Neural progenitor cell (in vitro differentiated cells): ENCODE data around the gene C10orf105. TPM values are rescaled to one million over a fixed set of nuclear protein-coding genes. Genes with fewer than 3 reads are reported as not detected.

Source experiments
- DNase-seq: peaks from one replicate; pipeline ENCODE4 v3.0.0-alpha.2; 2016; ENCODE audit warnings: low spot score
- H2AFZ ChIP-seq: fragments of 200-600 bp; sonication (generic); replicated peaks from 2 replicates; pipeline ENCODE4 v1.6.1; 2016; ENCODE audit warnings: antibody characterized with exemption
- H3F3A ChIP-seq: fragments of 200-600 bp; sonication (generic); 2 replicates; pipeline ENCODE4 v1.6.1; 2016; ENCODE audit warnings: antibody characterized with exemption, low read depth
- H3K27ac ChIP-seq: fragments of 200-600 bp; sonication (generic); 2 replicates; pipeline ENCODE4 v1.5.1; 2016; ENCODE audit warnings: mild to moderate bottlenecking
- H3K27me3 ChIP-seq: fragments of 200-600 bp; sonication (generic); 2 replicates; pipeline ENCODE4 v1.6.1; 2016; ENCODE audit warnings: mild to moderate bottlenecking, moderate library complexity
- H3K36me3 ChIP-seq: fragments of 200-600 bp; sonication (generic); 2 replicates; pipeline ENCODE4 v1.5.1; 2016
- H3K4me1 ChIP-seq: fragments of 200-600 bp; sonication (generic); 2 replicates; pipeline ENCODE4 v1.6.1; 2016; ENCODE audit warnings: mixed run types
- H3K4me2 ChIP-seq: fragments of 200-600 bp; sonication (generic); 2 replicates; pipeline ENCODE4 v1.6.1; 2016
- H3K4me3 ChIP-seq: fragments of 200-600 bp; sonication (generic); 2 replicates; pipeline ENCODE4 v1.5.1; 2016
- H3K79me2 ChIP-seq: fragments of 200-600 bp; sonication (generic); 2 replicates; pipeline ENCODE4 v1.6.1; 2016; ENCODE audit warnings: low read depth
- H3K9ac ChIP-seq: fragments of 200-600 bp; sonication (generic); 2 replicates; pipeline ENCODE4 v1.6.1; 2016
- H3K9me3 ChIP-seq: fragments of 200-600 bp; sonication (generic); 2 replicates; pipeline ENCODE4 v1.5.1; 2016; ENCODE audit warnings: low read depth
- H4K20me1 ChIP-seq: fragments of 200-600 bp; sonication (generic); 2 replicates; pipeline ENCODE4 v1.6.1; 2016; ENCODE audit warnings: low read depth
- H3K27ac Mint-ChIP-seq: 3 replicates; pipeline ENCODE4 v1.8.0; 2021; ENCODE audit warnings: mixed read lengths
- H3K27me3 Mint-ChIP-seq: 2 replicates; pipeline ENCODE4 v1.8.0; 2022; ENCODE audit warnings: low read depth, mild to moderate bottlenecking, inconsistent platforms, moderate library complexity, mixed read lengths; ENCODE audit not compliant: insufficient read depth
- H3K36me3 Mint-ChIP-seq: 3 replicates; pipeline ENCODE4 v1.8.0; 2021; ENCODE audit warnings: mixed read lengths
- H3K4me1 Mint-ChIP-seq: 3 replicates; pipeline ENCODE4 v1.8.0; 2021; ENCODE audit warnings: mixed read lengths
- H3K4me3 Mint-ChIP-seq: 3 replicates; pipeline ENCODE4 v1.8.0; 2021; ENCODE audit warnings: mild to moderate bottlenecking, moderate library complexity, mixed read lengths
- H3K9me3 Mint-ChIP-seq: 3 replicates; pipeline ENCODE4 v1.8.0; 2020; ENCODE audit warnings: mixed read lengths
- EZH2 ChIP-seq: fragments of 200-600 bp; sonication (generic); IDR thresholded peaks from 2 replicates; pipeline ENCODE4 v1.6.1; 2017; ENCODE audit warnings: antibody characterized with exemption, mild to moderate bottlenecking, moderate library complexity
- EZH2phosphoT487 ChIP-seq: fragments of 200-600 bp; sonication (generic); IDR thresholded peaks from 2 replicates; pipeline ENCODE4 v1.6.1; 2017; ENCODE audit warnings: antibody characterized with exemption
- total RNA-seq: library from RNA; depleted of rRNA; stranded (reverse); fragments of >200 nt; gene quantifications from 2 replicates; pipeline ENCODE4 v1.2.3, GENCODE V29; 2015; ENCODE audit warnings: low replicate concordance
- TF ChIP-seq, protein P1 (sequence below): fragments of 200-600 bp; sonication (generic); IDR thresholded peaks from 2 replicates; pipeline ENCODE4 v1.5.1; 2017; ENCODE audit warnings: antibody characterized with exemption, mild to moderate bottlenecking

The C10orf105 gene
- total RNA-seq, 1 donor from 2014 or later = 0.39 TPM

DNA sequence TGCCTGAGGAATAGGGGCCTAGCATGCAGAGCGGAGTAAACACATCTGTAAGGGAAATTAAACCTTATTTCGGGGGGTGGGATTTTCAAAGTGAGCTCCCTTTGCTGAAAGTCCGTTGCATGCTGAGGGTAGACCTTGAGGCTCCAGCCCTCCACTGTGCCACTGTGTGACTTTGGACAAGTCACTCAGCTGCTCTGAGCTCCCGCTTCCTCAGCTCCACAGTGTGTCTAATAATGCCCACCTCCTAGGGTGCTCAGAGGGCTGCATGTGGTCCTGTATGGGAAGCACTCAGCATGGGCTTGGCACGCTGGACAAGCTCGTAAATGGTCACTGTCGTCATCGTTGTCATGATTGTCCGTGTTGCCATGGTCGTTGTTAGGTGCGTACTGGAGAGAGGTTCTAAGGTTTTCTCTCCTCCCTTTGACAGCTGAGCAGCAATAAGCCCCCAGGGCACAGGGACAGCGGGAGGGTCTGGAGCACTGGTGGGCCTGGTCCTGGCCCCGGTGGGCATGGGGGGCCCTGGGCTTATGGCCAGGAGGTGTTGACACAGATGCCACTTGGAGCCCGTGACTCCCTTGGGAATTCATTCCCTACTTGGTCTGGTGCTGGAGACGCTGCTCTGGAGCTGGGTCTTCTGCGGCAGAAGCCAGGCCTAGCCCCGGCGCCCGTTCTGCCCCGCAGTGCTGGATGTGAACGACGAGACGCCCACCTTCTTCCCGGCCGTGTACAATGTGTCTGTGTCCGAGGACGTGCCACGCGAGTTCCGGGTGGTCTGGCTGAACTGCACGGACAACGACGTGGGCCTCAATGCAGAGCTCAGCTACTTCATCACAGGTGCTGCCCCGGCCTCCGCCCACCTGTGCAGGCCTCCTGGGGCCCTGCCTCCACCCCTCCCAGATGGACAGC, 13.1 kb downstream of the C10orf105 start:
- Histone ChIP-seq H3K9ac (no peak overlapping the region), H3K79me2 (no peaks in the 10 kb centered on the region), H3K4me1 (no peaks in the 10 kb centered on the region), H3K4me3 (no peak overlapping the region), H3K9me3 (no peaks in the 10 kb centered on the region), H3K4me2 (no peak overlapping the region), H4K20me1 (no peaks in the 10 kb centered on the region), H3F3A (no peaks in the 10 kb centered on the region), H2AFZ (no peak overlapping the region), H3K27me3 (no peaks in the 10 kb centered on the region), H3K36me3 (no peaks in the 10 kb centered on the region), H3K27ac (no peak overlapping the region)
- H3K4me1 Mint-ChIP-seq = peaks cover 1% of the 10 kb centered on the region
- H3K27ac Mint-ChIP-seq = no peak overlapping the region
- TF ChIP-seq, protein P1, sequence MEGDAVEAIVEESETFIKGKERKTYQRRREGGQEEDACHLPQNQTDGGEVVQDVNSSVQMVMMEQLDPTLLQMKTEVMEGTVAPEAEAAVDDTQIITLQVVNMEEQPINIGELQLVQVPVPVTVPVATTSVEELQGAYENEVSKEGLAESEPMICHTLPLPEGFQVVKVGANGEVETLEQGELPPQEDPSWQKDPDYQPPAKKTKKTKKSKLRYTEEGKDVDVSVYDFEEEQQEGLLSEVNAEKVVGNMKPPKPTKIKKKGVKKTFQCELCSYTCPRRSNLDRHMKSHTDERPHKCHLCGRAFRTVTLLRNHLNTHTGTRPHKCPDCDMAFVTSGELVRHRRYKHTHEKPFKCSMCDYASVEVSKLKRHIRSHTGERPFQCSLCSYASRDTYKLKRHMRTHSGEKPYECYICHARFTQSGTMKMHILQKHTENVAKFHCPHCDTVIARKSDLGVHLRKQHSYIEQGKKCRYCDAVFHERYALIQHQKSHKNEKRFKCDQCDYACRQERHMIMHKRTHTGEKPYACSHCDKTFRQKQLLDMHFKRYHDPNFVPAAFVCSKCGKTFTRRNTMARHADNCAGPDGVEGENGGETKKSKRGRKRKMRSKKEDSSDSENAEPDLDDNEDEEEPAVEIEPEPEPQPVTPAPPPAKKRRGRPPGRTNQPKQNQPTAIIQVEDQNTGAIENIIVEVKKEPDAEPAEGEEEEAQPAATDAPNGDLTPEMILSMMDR = no peak
- TF ChIP-seq EZH2phosphoT487 (no peak), EZH2 (no peak)
- no peak for DNase-seq
- H3K36me3 Mint-ChIP-seq = no peaks in the 10 kb centered on the region
- no peak overlapping the region for H3K4me3 Mint-ChIP-seq
- H3K9me3 Mint-ChIP-seq = no peaks in the 10 kb centered on the region
- H3K27me3 Mint-ChIP-seq = peaks cover 4% of the 10 kb centered on the region

DNA sequence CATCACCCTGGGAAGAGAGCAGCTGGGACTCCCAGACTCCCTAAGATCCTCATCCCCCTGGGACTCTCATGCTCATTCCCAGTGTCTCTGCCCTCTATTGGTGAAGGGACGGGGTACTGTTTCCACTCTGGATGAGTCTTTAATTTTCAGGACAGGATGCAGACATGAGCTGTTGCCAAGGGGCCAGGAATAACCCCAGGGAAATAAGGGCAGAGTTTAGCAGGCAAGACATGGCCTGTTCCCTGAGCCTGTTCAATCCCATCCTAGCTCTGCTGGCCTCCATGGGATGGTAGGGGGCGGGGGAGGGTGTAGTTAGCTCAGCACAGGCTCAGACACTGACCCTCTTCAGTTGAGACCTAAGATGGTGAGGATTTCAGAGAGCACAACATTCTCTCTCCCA, 14.0 kb downstream of the C10orf105 start:
- Histone ChIP-seq H3K9ac (no peak overlapping the region), H3F3A (no peaks in the 10 kb centered on the region), H3K36me3 (no peaks in the 10 kb centered on the region), H2AFZ (no peak overlapping the region), H3K27ac (no peak overlapping the region), H4K20me1 (no peaks in the 10 kb centered on the region), H3K4me3 (no peak overlapping the region), H3K27me3 (no peaks in the 10 kb centered on the region), H3K79me2 (no peaks in the 10 kb centered on the region), H3K4me2 (no peak overlapping the region), H3K9me3 (no peaks in the 10 kb centered on the region), H3K4me1 (peaks cover 7% of the 10 kb centered on the region)
- Mint-ChIP-seq H3K9me3 (no peaks in the 10 kb centered on the region), H3K36me3 (no peaks in the 10 kb centered on the region), H3K4me3 (no peak overlapping the region), H3K27ac (no peak overlapping the region), H3K4me1 (peaks cover 5% of the 10 kb centered on the region), H3K27me3 (peaks cover 4% of the 10 kb centered on the region)
- TF ChIP-seq EZH2 (no peak), EZH2phosphoT487 (no peak)
- DNase-seq = no peak

- H3K9me3 Mint-ChIP-seq = no peaks in the 10 kb centered on the region
- Histone ChIP-seq H3K9me3 (no peaks in the 10 kb centered on the region), H3K9ac (no peak overlapping the region), H3K36me3 (no peaks in the 10 kb centered on the region), H3K4me2 (no peak overlapping the region), H3K27me3 (no peaks in the 10 kb centered on the region), H3K27ac (no peak overlapping the region), H2AFZ (no peak overlapping the region), H3K79me2 (no peaks in the 10 kb centered on the region), H4K20me1 (no peaks in the 10 kb centered on the region), H3K4me3 (no peak overlapping the region), H3K4me1 (peaks cover 10% of the 10 kb centered on the region), H3F3A (no peaks in the 10 kb centered on the region)
- TF ChIP-seq EZH2phosphoT487 = no peak
- TF ChIP-seq, protein P1 = no peak
- TF ChIP-seq EZH2 = no peak
- H3K27me3 Mint-ChIP-seq = peaks cover 4% of the 10 kb centered on the region
- H3K36me3 Mint-ChIP-seq = no peaks in the 10 kb centered on the region
- H3K4me3 Mint-ChIP-seq = no peak overlapping the region
- peaks cover 7% of the 10 kb centered on the region for H3K4me1 Mint-ChIP-seq
- DNase-seq = no peak
- no peak overlapping the region for H3K27ac Mint-ChIP-seq
Measured at GRCh38 chr10:71704816-71705215, 14.8 kb downstream of the C10orf105 start.

DNA sequence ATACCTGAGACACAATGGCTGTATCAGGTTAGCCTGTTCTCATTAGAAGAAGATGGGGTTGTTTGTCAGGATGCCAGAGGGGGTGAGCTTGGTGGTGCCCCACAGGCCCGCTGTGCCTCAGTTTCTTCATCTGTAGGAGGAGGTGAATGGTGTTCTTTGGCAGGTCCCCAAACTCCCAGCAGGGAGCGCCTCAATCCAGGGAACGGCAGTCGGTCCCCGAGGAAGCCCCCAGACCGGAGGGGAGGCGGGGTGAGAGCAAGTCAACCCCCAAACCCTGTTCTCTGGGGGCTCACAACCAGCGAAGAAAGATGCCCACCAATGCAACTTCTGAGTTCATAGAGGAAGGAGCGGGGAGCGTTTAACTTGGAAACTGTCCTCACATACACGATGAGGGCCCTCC, 16.0 kb downstream of the C10orf105 start:
- no peak overlapping the region for H3K4me2 ChIP-seq
- peaks cover 2% of the 10 kb centered on the region for H3K27me3 Mint-ChIP-seq
- no peaks in the 10 kb centered on the region for H3F3A ChIP-seq
- H4K20me1 ChIP-seq = no peaks in the 10 kb centered on the region
- DNase-seq = no peak
- no peak overlapping the region for H3K4me3 ChIP-seq
- no peaks in the 10 kb centered on the region for H3K9me3 Mint-ChIP-seq
- H3K9ac ChIP-seq = no peak overlapping the region
- no peaks in the 10 kb centered on the region for H3K9me3 ChIP-seq
- H3K4me3 Mint-ChIP-seq = no peak overlapping the region
- TF ChIP-seq, protein P1 = no peak
- no peak for TF ChIP-seq EZH2phosphoT487
- no peak for TF ChIP-seq EZH2
- peaks cover 11% of the 10 kb centered on the region for H3K4me1 Mint-ChIP-seq
- no peak overlapping the region for H2AFZ ChIP-seq
- H3K4me1 ChIP-seq = peaks cover 10% of the 10 kb centered on the region
- no peak overlapping the region for H3K27ac ChIP-seq
- no peaks in the 10 kb centered on the region for H3K36me3 Mint-ChIP-seq
- no peak overlapping the region for H3K27ac Mint-ChIP-seq
- H3K36me3 ChIP-seq = no peaks in the 10 kb centered on the region
- no peaks in the 10 kb centered on the region for H3K79me2 ChIP-seq
- no peaks in the 10 kb centered on the region for H3K27me3 ChIP-seq
